Neural progenitor cell (in vitro differentiated cells): ENCODE measurements around the gene DVL1. TPM values are rescaled to one million over a fixed set of nuclear protein-coding genes. Genes with fewer than 3 reads are reported as not detected.
A peak's percentile ranks its signal among the peaks of the same experiment; 100 is the strongest.

Experiments
- DNase-seq: peaks from one replicate; pipeline ENCODE4 v3.0.0-alpha.2; 2016; ENCODE audit warnings: low spot score
- H2AFZ ChIP-seq: fragments of 200-600 bp; sonication (generic); replicated peaks from 2 replicates; pipeline ENCODE4 v1.6.1; 2016; ENCODE audit warnings: antibody characterized with exemption
- H3F3A ChIP-seq: fragments of 200-600 bp; sonication (generic); 2 replicates; pipeline ENCODE4 v1.6.1; 2016; ENCODE audit warnings: antibody characterized with exemption, low read depth
- H3K27ac ChIP-seq: fragments of 200-600 bp; sonication (generic); 2 replicates; pipeline ENCODE4 v1.5.1; 2016; ENCODE audit warnings: mild to moderate bottlenecking
- H3K27me3 ChIP-seq: fragments of 200-600 bp; sonication (generic); 2 replicates; pipeline ENCODE4 v1.6.1; 2016; ENCODE audit warnings: mild to moderate bottlenecking, moderate library complexity
- H3K36me3 ChIP-seq: fragments of 200-600 bp; sonication (generic); 2 replicates; pipeline ENCODE4 v1.5.1; 2016
- H3K4me1 ChIP-seq: fragments of 200-600 bp; sonication (generic); 2 replicates; pipeline ENCODE4 v1.6.1; 2016; ENCODE audit warnings: mixed run types
- H3K4me2 ChIP-seq: fragments of 200-600 bp; sonication (generic); 2 replicates; pipeline ENCODE4 v1.6.1; 2016
- H3K4me3 ChIP-seq: fragments of 200-600 bp; sonication (generic); 2 replicates; pipeline ENCODE4 v1.5.1; 2016
- H3K79me2 ChIP-seq: fragments of 200-600 bp; sonication (generic); 2 replicates; pipeline ENCODE4 v1.6.1; 2016; ENCODE audit warnings: low read depth
- H3K9ac ChIP-seq: fragments of 200-600 bp; sonication (generic); 2 replicates; pipeline ENCODE4 v1.6.1; 2016
- H3K9me3 ChIP-seq: fragments of 200-600 bp; sonication (generic); 2 replicates; pipeline ENCODE4 v1.5.1; 2016; ENCODE audit warnings: low read depth
- H4K20me1 ChIP-seq: fragments of 200-600 bp; sonication (generic); 2 replicates; pipeline ENCODE4 v1.6.1; 2016; ENCODE audit warnings: low read depth
- H3K27ac Mint-ChIP-seq: 3 replicates; pipeline ENCODE4 v1.8.0; 2021; ENCODE audit warnings: mixed read lengths
- H3K27me3 Mint-ChIP-seq: 2 replicates; pipeline ENCODE4 v1.8.0; 2022; ENCODE audit warnings: low read depth, mild to moderate bottlenecking, inconsistent platforms, moderate library complexity, mixed read lengths; ENCODE audit not compliant: insufficient read depth
- H3K36me3 Mint-ChIP-seq: 3 replicates; pipeline ENCODE4 v1.8.0; 2021; ENCODE audit warnings: mixed read lengths
- H3K4me1 Mint-ChIP-seq: 3 replicates; pipeline ENCODE4 v1.8.0; 2021; ENCODE audit warnings: mixed read lengths
- H3K4me3 Mint-ChIP-seq: 3 replicates; pipeline ENCODE4 v1.8.0; 2021; ENCODE audit warnings: mild to moderate bottlenecking, moderate library complexity, mixed read lengths
- H3K9me3 Mint-ChIP-seq: 3 replicates; pipeline ENCODE4 v1.8.0; 2020; ENCODE audit warnings: mixed read lengths
- CTCF ChIP-seq: fragments of 200-600 bp; sonication (generic); IDR thresholded peaks from 2 replicates; pipeline ENCODE4 v1.5.1; 2017; ENCODE audit warnings: antibody characterized with exemption, mild to moderate bottlenecking
- EZH2 ChIP-seq: fragments of 200-600 bp; sonication (generic); IDR thresholded peaks from 2 replicates; pipeline ENCODE4 v1.6.1; 2017; ENCODE audit warnings: antibody characterized with exemption, mild to moderate bottlenecking, moderate library complexity
- EZH2phosphoT487 ChIP-seq: fragments of 200-600 bp; sonication (generic); IDR thresholded peaks from 2 replicates; pipeline ENCODE4 v1.6.1; 2017; ENCODE audit warnings: antibody characterized with exemption
- total RNA-seq: library from RNA; depleted of rRNA; stranded (reverse); fragments of >200 nt; gene quantifications from 2 replicates; pipeline ENCODE4 v1.2.3, GENCODE V29; 2015; ENCODE audit warnings: low replicate concordance

DVL1 gene
- total RNA-seq, 1 donor from 2014 or later, result 14.5 TPM

DNA sequence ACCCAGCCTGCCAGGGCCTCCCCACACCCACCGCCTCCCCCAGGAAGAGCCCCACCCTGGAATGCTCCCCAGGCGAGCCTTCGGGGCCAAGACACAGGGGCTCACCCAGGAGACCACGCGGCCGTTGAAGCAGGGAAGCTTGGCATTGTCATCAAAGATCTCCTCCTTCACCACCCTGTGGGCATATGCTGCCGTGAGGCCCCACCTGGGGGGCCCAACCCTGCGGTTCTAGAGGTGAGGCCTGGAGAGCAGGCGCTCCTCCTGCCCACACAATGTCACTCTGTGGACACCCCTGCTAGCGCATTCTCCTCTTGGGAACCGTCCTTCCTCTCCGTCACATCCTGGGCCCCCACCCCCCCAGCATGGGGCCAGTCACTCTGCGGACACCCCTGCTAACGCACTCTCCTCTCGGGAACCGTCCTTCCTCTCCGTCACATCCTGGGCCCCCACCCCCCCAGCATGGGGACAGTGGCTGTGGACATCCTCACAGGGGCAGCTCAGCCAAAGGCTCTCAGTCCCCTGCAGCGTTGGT, 6.6 kb downstream of the DVL1 start:
- Mint-ChIP-seq H3K36me3 (peaks cover 10% of the 10 kb centered on the region), H3K4me1 (peaks cover 4% of the 10 kb centered on the region), H3K4me3 (peak overlapping the region; percentile 52), H3K27ac (no peak overlapping the region), H3K27me3 (peaks cover 2% of the 10 kb centered on the region), H3K9me3 (no peaks in the 10 kb centered on the region)
- no peak for DNase-seq
- no peaks in the 10 kb centered on the region for H3K36me3 ChIP-seq
- H3F3A ChIP-seq, result peaks cover 7% of the 10 kb centered on the region
- no peaks in the 10 kb centered on the region for H3K27me3 ChIP-seq
- no peak overlapping the region for H3K9ac ChIP-seq
- peaks cover 54% of the 10 kb centered on the region for H4K20me1 ChIP-seq
- H2AFZ ChIP-seq, result no peak overlapping the region
- no peaks in the 10 kb centered on the region for H3K9me3 ChIP-seq
- H3K4me3 ChIP-seq, result no peak overlapping the region
- no peak overlapping the region for H3K4me2 ChIP-seq
- H3K27ac ChIP-seq, result no peak overlapping the region
- TF ChIP-seq EZH2, result no peak
- no peak for TF ChIP-seq CTCF
- no peak for TF ChIP-seq EZH2phosphoT487
- H3K4me1 ChIP-seq, result peaks cover 4% of the 10 kb centered on the region
- peaks cover 34% of the 10 kb centered on the region for H3K79me2 ChIP-seq

DNA sequence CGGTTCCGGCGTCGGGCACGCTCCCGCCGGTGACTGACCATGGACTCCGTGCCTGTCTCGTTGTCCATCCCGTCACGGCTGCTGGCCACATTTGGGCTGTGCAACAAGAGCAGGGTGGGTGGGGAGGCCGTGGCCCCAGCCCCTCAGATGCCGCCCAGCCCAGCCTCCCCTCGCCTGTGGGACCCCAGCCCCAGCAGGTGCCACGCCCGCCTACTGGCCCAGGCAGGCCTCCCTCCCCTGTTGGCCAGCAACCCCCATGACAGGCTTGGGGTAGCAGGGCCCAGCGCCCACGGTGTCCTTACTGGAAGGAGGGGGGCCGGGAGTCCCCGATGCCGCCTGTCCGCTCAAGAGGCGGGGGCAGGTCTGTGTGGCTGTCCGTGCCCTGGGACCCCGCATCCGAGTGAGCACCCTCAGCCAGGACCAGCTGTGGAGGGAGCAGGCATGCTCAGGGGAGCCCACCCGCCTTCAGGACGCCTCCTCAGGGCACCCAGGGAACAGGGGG, 7.1 kb downstream of the DVL1 start:
- Histone ChIP-seq H3K4me3 (no peak overlapping the region), H3K36me3 (no peaks in the 10 kb centered on the region), H3K4me1 (no peaks in the 10 kb centered on the region), H3K9ac (no peak overlapping the region), H3K27ac (no peak overlapping the region), H3K79me2 (peaks cover 29% of the 10 kb centered on the region), H4K20me1 (peaks cover 54% of the 10 kb centered on the region), H3K4me2 (no peak overlapping the region), H3K9me3 (no peaks in the 10 kb centered on the region), H3K27me3 (no peaks in the 10 kb centered on the region), H2AFZ (no peak overlapping the region), H3F3A (peaks cover 5% of the 10 kb centered on the region)
- H3K4me3 Mint-ChIP-seq, result no peak overlapping the region
- H3K4me1 Mint-ChIP-seq, result peaks cover 4% of the 10 kb centered on the region
- peaks cover 10% of the 10 kb centered on the region for H3K36me3 Mint-ChIP-seq
- H3K27ac Mint-ChIP-seq, result no peak overlapping the region
- peaks cover 2% of the 10 kb centered on the region for H3K27me3 Mint-ChIP-seq
- no peak for TF ChIP-seq EZH2phosphoT487
- no peak for TF ChIP-seq EZH2
- TF ChIP-seq CTCF, result no peak
- H3K9me3 Mint-ChIP-seq, result no peaks in the 10 kb centered on the region
- DNase-seq, result no peak

DNA sequence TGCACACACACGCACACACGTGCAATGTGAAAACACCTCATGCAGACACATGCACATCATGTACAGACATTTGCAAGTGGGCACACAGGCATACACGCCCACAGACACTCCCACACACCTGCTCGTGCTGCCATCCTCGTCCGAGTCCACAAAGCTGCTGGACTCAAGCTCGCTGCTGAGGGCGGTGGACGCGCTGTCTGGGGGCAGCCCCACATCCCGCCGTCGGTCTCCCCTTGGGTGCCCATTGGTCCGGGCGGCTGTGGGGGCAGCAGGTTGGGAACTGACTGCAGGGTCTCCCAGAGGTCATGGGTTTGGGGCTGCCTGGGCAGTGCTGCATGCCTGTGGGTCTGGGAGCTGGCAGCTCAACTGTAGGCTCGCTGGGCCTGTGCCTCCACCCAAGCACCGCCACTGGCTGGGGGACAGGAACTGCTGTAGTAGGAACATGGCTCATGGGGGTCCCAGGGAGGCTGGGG, 7.6 kb downstream of the DVL1 start:
- Mint-ChIP-seq H3K9me3 (no peaks in the 10 kb centered on the region), H3K36me3 (peaks cover 10% of the 10 kb centered on the region), H3K4me1 (no peaks in the 10 kb centered on the region), H3K27ac (no peak overlapping the region), H3K27me3 (peaks cover 2% of the 10 kb centered on the region), H3K4me3 (no peak overlapping the region)
- Histone ChIP-seq H3K4me2 (no peak overlapping the region), H3K4me3 (no peak overlapping the region), H3K27ac (no peak overlapping the region), H3K27me3 (no peaks in the 10 kb centered on the region), H3K4me1 (no peaks in the 10 kb centered on the region), H4K20me1 (peaks cover 51% of the 10 kb centered on the region), H3F3A (peaks cover 5% of the 10 kb centered on the region), H3K36me3 (no peaks in the 10 kb centered on the region), H2AFZ (no peak overlapping the region), H3K9ac (no peak overlapping the region), H3K79me2 (peaks cover 24% of the 10 kb centered on the region), H3K9me3 (no peaks in the 10 kb centered on the region)
- DNase-seq, result no peak
- no peak for TF ChIP-seq CTCF
